Vagina (tissue), 2 donors: ENCODE data around the gene LRFN3.

Experiments
- POLR2A ChIP-seq, 2 donors: fragments of 450-650 bp; IDR thresholded peaks; one replicate each; pipeline ENCODE4 v1.6.1; 2017; ENCODE audit warnings: antibody characterized with exemption in 2 of 2, mild to moderate bottlenecking in 2 of 2, moderate library complexity in 2 of 2
- POLR2AphosphoS5 ChIP-seq, 2 donors: sonication (generic); formaldehyde crosslinking; IDR thresholded peaks; one replicate each; pipeline ENCODE4 v1.9.0; 2017; ENCODE audit warnings: antibody characterized with exemption in 2 of 2, mild to moderate bottlenecking in 2 of 2, low read depth in 1 of 2; ENCODE audit not compliant: insufficient read depth in 1 of 2

DNA sequence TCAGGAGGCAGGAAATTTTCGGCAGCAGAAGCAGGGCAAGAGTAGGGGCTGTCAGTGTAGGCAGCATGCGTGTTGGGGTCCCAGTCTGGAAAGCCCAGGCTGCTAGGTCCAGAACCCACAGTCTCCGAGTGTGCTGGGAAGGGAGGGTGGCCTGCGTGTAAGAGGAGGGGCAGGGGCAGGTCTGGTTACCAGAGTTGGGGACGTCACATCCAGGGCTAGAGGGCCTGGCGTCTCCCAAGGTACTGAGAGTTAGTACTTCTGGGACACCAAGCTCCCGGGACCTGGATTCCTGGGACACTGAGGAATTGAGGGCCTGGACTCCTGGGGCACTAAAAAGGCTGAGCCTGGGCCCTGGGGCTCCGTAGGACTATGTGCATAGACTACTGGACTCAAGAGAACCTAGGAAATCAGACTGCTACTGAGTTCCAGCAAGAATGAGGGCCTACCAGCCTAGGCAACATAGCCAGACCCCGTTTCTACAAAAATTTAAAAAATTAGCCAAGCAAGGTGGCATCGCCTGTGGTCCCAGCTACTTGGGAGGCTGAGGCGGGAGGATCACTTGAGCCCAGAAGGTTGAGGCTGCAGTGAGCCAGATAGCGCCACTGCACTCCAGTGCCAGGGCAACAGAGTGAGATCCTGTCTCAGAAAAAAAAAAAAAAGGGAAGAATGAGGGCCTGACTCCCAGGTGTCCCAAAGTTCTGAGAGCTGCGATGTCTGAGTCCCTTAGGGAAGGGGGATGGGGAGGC, 38.3 kb upstream of the LRFN3 start:
- TF ChIP-seq POLR2AphosphoS5 (IDR thresholded peaks at IDR 0.05; ENCODE audit: insufficient read depth in 1 of 2, low read depth in 1 of 2) (no peak), POLR2A (IDR thresholded peaks at IDR 0.05) (no peak)
